GM12878 (cell line): Measurements from ENCODE around the gene CLCN2.

ENCODE experiments used
- BMI1 ChIP-seq: fragments of 450-650 bp; IDR thresholded peaks from 2 replicates; pipeline ENCODE4 v1.6.1; 2016; ENCODE audit warnings: mild to moderate bottlenecking, moderate library complexity, borderline replicate concordance
- CHD1 ChIP-seq: IDR thresholded peaks from 2 replicates; pipeline ENCODE4 v1.6.1; 2012; ENCODE audit warnings: low read depth, low read length, improper control_type of control experiment
- CTCF ChIP-seq, 3 experiments: IDR thresholded peaks in 2 of 3; conservative IDR thresholded peaks in 1 of 3; 2 replicates each; pipeline ENCODE4 v1.5.1; 2011; ENCODE audit warnings: low read depth in 3 of 3, low read length in 3 of 3, mild to moderate bottlenecking in 3 of 3, control low read depth in 2 of 3, moderate library complexity in 2 of 3, inconsistent platforms in 1 of 3, mixed read lengths in 1 of 3; ENCODE audit not compliant: control insufficient read depth in 2 of 3, insufficient read depth in 1 of 3; ENCODE audit errors: extremely low read depth in 1 of 3
- EP300 ChIP-seq, 2 experiments: fragments of 150-350 bp in 1 of 2; IDR thresholded peaks; 2 replicates each; pipeline ENCODE4 v1.6.1; 2011 to 2012; ENCODE audit warnings: low read depth in 2 of 2, low read length in 2 of 2, borderline replicate concordance in 1 of 2, improper control_type of control experiment in 1 of 2, inconsistent platforms in 1 of 2; ENCODE audit not compliant: control insufficient read depth in 1 of 2
- HDAC6 ChIP-seq: fragments of 200-600 bp; sonication (generic); IDR thresholded peaks from one replicate; pipeline ENCODE4 v1.8.0; 2017; ENCODE audit warnings: antibody characterized with exemption; ENCODE audit not compliant: unreplicated experiment
- MYB ChIP-seq: fragments of 150-350 bp; IDR thresholded peaks from 2 replicates; pipeline ENCODE4 v1.6.1; 2014; ENCODE audit warnings: mild to moderate bottlenecking, low read depth, low read length, borderline replicate concordance
- POLR2A ChIP-seq: IDR thresholded peaks from 2 replicates; pipeline ENCODE4 v1.6.1; 2011; ENCODE audit warnings: low read depth, mild to moderate bottlenecking, low read length
- POLR2AphosphoS5 ChIP-seq: IDR thresholded peaks from 2 replicates; pipeline ENCODE4 v1.6.1; 2011; ENCODE audit warnings: mild to moderate bottlenecking, low read length, inconsistent platforms
- RBBP5 ChIP-seq: fragments of 200-600 bp; sonication (generic); conservative IDR thresholded peaks from 2 replicates; pipeline ENCODE4 v1.6.1; 2016
- RFX5 ChIP-seq: IDR thresholded peaks from 2 replicates; pipeline ENCODE4 v1.6.1; 2011; ENCODE audit warnings: low read depth, low read length, improper control_type of control experiment
- YY1 ChIP-seq: IDR thresholded peaks from 2 replicates; pipeline ENCODE4 v1.6.1; 2011; ENCODE audit warnings: low read depth, mild to moderate bottlenecking, low read length

- TF ChIP-seq CTCF (IDR thresholded peaks at IDR 0.05 in 2 of 3, conservative IDR thresholded peaks at IDR 0.05 in 1 of 3; ENCODE audit: control insufficient read depth in 2 of 3, extremely low read depth in 1 of 3, insufficient read depth in 1 of 3, low read depth in 3 of 3, low read length in 3 of 3) (no peak), POLR2AphosphoS5 (no peak), YY1 (no peak), EP300 (IDR thresholded peaks at IDR 0.05; ENCODE audit: borderline replicate concordance in 1 of 2, control insufficient read depth in 1 of 2, low read depth in 2 of 2, low read length in 2 of 2) (no peak), HDAC6 (no peak), BMI1 (no peak), RBBP5 (no peak), MYB (no peak), CHD1 (no peak), POLR2A (no peak), RFX5 (no peak)
These were observed 64.8 kb downstream of the CLCN2 start for GRCh38 chr3:184296616-184297015.
